Tibial artery (tissue), 4 donors: ENCODE data around the gene GREM1.

Experiments
- DNase-seq, 2 donors: peaks; one replicate each; pipeline ENCODE4 v3.0.0-alpha.2; 2019
- H3K27ac ChIP-seq, 2 donors: fragments of 200-600 bp; sonication (generic) in 1 of 2; 1 replicate in 1 of 2; 2 replicates in 1 of 2; pipeline ENCODE4 v1.5.1; 2018 to 2019; ENCODE audit warnings: mild to moderate bottlenecking in 1 of 2
- H3K27me3 ChIP-seq, 2 donors: fragments of 200-600 bp; sonication (generic) in 1 of 2; one replicate each; pipeline versions ENCODE4 v1.5.1 to v1.6.0; 2016 to 2019
- H3K36me3 ChIP-seq, 3 donors: fragments of 200-600 bp; sonication (generic) in 2 of 3; one replicate each; pipeline ENCODE4 v1.5.1; 2016 to 2019; ENCODE audit warnings: mild to moderate bottlenecking in 2 of 3
- H3K4me1 ChIP-seq, 4 donors: fragments of 200-600 bp; sonication (generic) in 2 of 4; 1 replicate in 3 of 4; 2 replicates in 1 of 4; pipeline ENCODE4 v1.5.1; 2016 to 2019
- H3K4me3 ChIP-seq, 2 donors: fragments of 200-600 bp; sonication (generic) in 1 of 2; 1 replicate in 1 of 2; 2 replicates in 1 of 2; pipeline ENCODE4 v1.5.1; 2018 to 2019; ENCODE audit warnings: mild to moderate bottlenecking in 2 of 2
- H3K9me3 ChIP-seq, 3 donors: fragments of 200-600 bp; sonication (generic) in 1 of 3; one replicate each; pipeline ENCODE4 v1.5.1; 2016 to 2019
- CTCF ChIP-seq, 2 experiments: fragments of 200-600 bp in 1 of 2; fragments of 450-650 bp in 1 of 2; IDR thresholded peaks; one replicate each; pipeline ENCODE4 v1.5.1; 2017 to 2019; ENCODE audit warnings: antibody characterized with exemption in 2 of 2, mild to moderate bottlenecking in 1 of 2, moderate library complexity in 1 of 2
- intact Hi-C: fragments of 100-400 bp; cut with DNase I; formaldehyde crosslinking; loops from one replicate; pipeline ENCODE4 v1.15.0; 2023; ENCODE audit warnings: low total_unique reads

Gene GREM1

GRCh38 chr15:32718227-32718820 lies 520 bp downstream of the GREM1 start:
- H3K36me3 ChIP-seq: no peaks in the 10 kb centered on the region
- intact Hi-C loops: no loop called here
- H3K4me3 ChIP-seq: peak overlapping the region; percentile 24 to 49
- no peaks in the 10 kb centered on the region for H3K9me3 ChIP-seq
- peaks cover 0 to 28% (median 22%) of the 10 kb centered on the region in 4 donors for H3K4me1 ChIP-seq
- DNase-seq: no peak
- peaks cover 0 to 63% of the 10 kb centered on the region in 2 donors for H3K27me3 ChIP-seq
- no peak for TF ChIP-seq CTCF (IDR thresholded peaks at IDR 0.05)
- H3K27ac ChIP-seq: no peak overlapping the region

- Histone ChIP-seq H3K27me3 (peaks cover 0 to 59% of the 10 kb centered on the region in 2 donors), H3K4me3 (peak overlapping the region; percentile 24 to 49), H3K9me3 (no peaks in the 10 kb centered on the region), H3K36me3 (no peaks in the 10 kb centered on the region), H3K4me1 (peaks cover 0 to 28% (median 22%) of the 10 kb centered on the region in 4 donors), H3K27ac (no peak overlapping the region)
- intact Hi-C loops: no loop called here
- no peak for DNase-seq
- TF ChIP-seq CTCF (IDR thresholded peaks at IDR 0.05): no peak
These were observed 1.3 kb downstream of the GREM1 start for GRCh38 chr15:32718821-32719716.

- intact Hi-C loops: loop anchor here (5.0 kb wide), 1 partner anchor 1206 kb away; no protein-coding TSS in a partner anchor
- Histone ChIP-seq H3K36me3 (no peaks in the 10 kb centered on the region), H3K4me1 (peaks cover 0 to 27% (median 22%) of the 10 kb centered on the region in 4 donors), H3K27ac (no peak overlapping the region), H3K27me3 (peaks cover 0 to 46% of the 10 kb centered on the region in 2 donors), H3K9me3 (no peaks in the 10 kb centered on the region), H3K4me3 (no peak overlapping the region)
- DNase-seq: no peak
- no peak for TF ChIP-seq CTCF (IDR thresholded peaks at IDR 0.05)
These were observed 3.8 kb downstream of the GREM1 start for GRCh38 chr15:32721596-32721995.

GRCh38 chr15:32722136-32722535 lies 4.3 kb downstream of the GREM1 start:
- TF ChIP-seq CTCF (IDR thresholded peaks at IDR 0.05): no peak
- intact Hi-C loops: loop anchor here (5.0 kb wide), 1 partner anchor 1205 kb away; no protein-coding TSS in a partner anchor
- H3K27me3 ChIP-seq: peaks cover 0 to 43% of the 10 kb centered on the region in 2 donors

GRCh38 chr15:32723171-32723948 lies 5.6 kb downstream of the GREM1 start:
- Histone ChIP-seq H3K4me1 (peaks cover 0 to 11% (median 9%) of the 10 kb centered on the region in 4 donors), H3K36me3 (no peaks in the 10 kb centered on the region), H3K27me3 (peaks cover 0 to 30% of the 10 kb centered on the region in 2 donors), H3K27ac (no peak overlapping the region), H3K4me3 (no peak overlapping the region), H3K9me3 (no peaks in the 10 kb centered on the region)
- intact Hi-C loops: loop anchor here (5.0 kb wide), 1 partner anchor 1204 kb away; no protein-coding TSS in a partner anchor
- DNase-seq: no peak
- TF ChIP-seq CTCF (IDR thresholded peaks at IDR 0.05): no peak

More at GRCh38 chr15:32722136-32722535, 4.3 kb downstream of the GREM1 start:
- H3K4me3 ChIP-seq: no peak overlapping the region
- no peaks in the 10 kb centered on the region for H3K36me3 ChIP-seq
- DNase-seq: no peak
- H3K27ac ChIP-seq: no peak overlapping the region
- H3K9me3 ChIP-seq: no peaks in the 10 kb centered on the region
- peaks cover 0 to 23% (median 21%) of the 10 kb centered on the region in 4 donors for H3K4me1 ChIP-seq
